Vagina (tissue), 2 donors: ENCODE results near the gene NIT2.

ENCODE experiments used
- POLR2A ChIP-seq, 2 donors: fragments of 450-650 bp; IDR thresholded peaks; one replicate each; pipeline ENCODE4 v1.6.1; 2017; ENCODE audit warnings: antibody characterized with exemption in 2 of 2, mild to moderate bottlenecking in 2 of 2, moderate library complexity in 2 of 2
- POLR2AphosphoS5 ChIP-seq, 2 donors: sonication (generic); formaldehyde crosslinking; IDR thresholded peaks; one replicate each; pipeline ENCODE4 v1.9.0; 2017; ENCODE audit warnings: antibody characterized with exemption in 2 of 2, mild to moderate bottlenecking in 2 of 2, low read depth in 1 of 2; ENCODE audit not compliant: insufficient read depth in 1 of 2
- TF ChIP-seq, protein P1 (sequence below), 3 experiments: fragments of 450-650 bp in 2 of 3; fragments of 200-600 bp in 1 of 3; sonication (generic) in 1 of 3; IDR thresholded peaks; one replicate each; pipeline ENCODE4 v1.5.1; 2017 to 2019; ENCODE audit warnings: antibody characterized with exemption in 3 of 3, mild to moderate bottlenecking in 2 of 3, moderate library complexity in 2 of 3

DNA sequence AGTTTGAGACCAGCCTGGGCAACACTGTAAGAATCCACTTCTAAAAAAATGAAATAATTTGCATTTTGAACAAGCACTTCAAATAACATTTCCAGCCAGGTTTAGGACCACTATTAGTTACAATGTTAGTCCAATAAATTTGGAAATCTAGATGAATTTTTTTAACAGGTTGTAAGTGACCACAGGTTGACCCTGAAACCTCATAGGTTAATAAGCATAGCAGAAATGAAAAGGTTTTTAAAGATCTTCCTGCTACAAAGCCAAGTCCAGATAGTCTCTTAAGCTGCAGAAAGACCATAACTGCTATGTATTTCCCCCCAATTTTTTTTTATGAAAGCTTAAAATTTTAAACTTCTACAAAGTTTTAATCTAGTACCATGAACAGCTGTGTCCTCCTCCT, 1.5 kb upstream of the NIT2 start:
- TF ChIP-seq, protein P1, sequence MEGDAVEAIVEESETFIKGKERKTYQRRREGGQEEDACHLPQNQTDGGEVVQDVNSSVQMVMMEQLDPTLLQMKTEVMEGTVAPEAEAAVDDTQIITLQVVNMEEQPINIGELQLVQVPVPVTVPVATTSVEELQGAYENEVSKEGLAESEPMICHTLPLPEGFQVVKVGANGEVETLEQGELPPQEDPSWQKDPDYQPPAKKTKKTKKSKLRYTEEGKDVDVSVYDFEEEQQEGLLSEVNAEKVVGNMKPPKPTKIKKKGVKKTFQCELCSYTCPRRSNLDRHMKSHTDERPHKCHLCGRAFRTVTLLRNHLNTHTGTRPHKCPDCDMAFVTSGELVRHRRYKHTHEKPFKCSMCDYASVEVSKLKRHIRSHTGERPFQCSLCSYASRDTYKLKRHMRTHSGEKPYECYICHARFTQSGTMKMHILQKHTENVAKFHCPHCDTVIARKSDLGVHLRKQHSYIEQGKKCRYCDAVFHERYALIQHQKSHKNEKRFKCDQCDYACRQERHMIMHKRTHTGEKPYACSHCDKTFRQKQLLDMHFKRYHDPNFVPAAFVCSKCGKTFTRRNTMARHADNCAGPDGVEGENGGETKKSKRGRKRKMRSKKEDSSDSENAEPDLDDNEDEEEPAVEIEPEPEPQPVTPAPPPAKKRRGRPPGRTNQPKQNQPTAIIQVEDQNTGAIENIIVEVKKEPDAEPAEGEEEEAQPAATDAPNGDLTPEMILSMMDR (IDR thresholded peaks at IDR 0.05) = no peak
- TF ChIP-seq POLR2AphosphoS5 (IDR thresholded peaks at IDR 0.05; ENCODE audit: insufficient read depth in 1 of 2, low read depth in 1 of 2) (no peak), POLR2A (IDR thresholded peaks at IDR 0.05) (no peak)
